Fibroblast of lung (primary cell): ENCODE results near the gene LIPG. TPM values are rescaled to one million over a fixed set of nuclear protein-coding genes. Genes with fewer than 3 reads are reported as not detected.

Source experiments
- DNase-seq, 2 donors: peaks; one replicate each; pipeline versions ENCODE4 v3.0.0 to v3.0.0-alpha.2; 2010; ENCODE audit warnings: low read depth in 2 of 2
- H2AFZ ChIP-seq: 2 replicates; pipeline ENCODE4 v1.5.1; 2012; ENCODE audit warnings: low read length, control low read depth, inconsistent platforms
- H3K27ac ChIP-seq: 2 replicates; pipeline ENCODE4 v1.5.1; 2011; ENCODE audit warnings: low read length, control low read depth; ENCODE audit not compliant: insufficient read depth
- H3K27me3 ChIP-seq: 2 replicates; pipeline ENCODE4 v1.5.1; 2011; ENCODE audit warnings: mild to moderate bottlenecking, low read length; ENCODE audit not compliant: control insufficient read depth, insufficient read depth
- H3K36me3 ChIP-seq: 2 replicates; pipeline ENCODE4 v1.5.1; 2011; ENCODE audit warnings: low read length; ENCODE audit not compliant: control insufficient read depth, insufficient read depth
- H3K4me1 ChIP-seq: 2 replicates; pipeline ENCODE4 v1.5.1; 2011; ENCODE audit warnings: low read length; ENCODE audit not compliant: control insufficient read depth, insufficient read depth; ENCODE audit errors: extremely low read depth
- H3K4me2 ChIP-seq: 2 replicates; pipeline ENCODE4 v1.5.1; 2011; ENCODE audit warnings: low read length, control low read depth; ENCODE audit not compliant: insufficient read depth; ENCODE audit errors: extremely low read depth
- H3K4me3 ChIP-seq, 4 experiments: fragments of 200-600 bp in 1 of 4; sonication (generic) in 1 of 4; replicated peaks in 1 of 4; 2 replicates each; pipeline ENCODE4 v1.5.1; 2011 to 2016; ENCODE audit warnings: low read length in 4 of 4, low read depth in 3 of 4, mild to moderate bottlenecking in 3 of 4, control low read depth in 2 of 4, inconsistent platforms in 1 of 4, mixed read lengths in 1 of 4; ENCODE audit not compliant: insufficient read depth in 1 of 4; ENCODE audit errors: control extremely low read depth in 1 of 4
- H3K79me2 ChIP-seq: 2 replicates; pipeline ENCODE4 v1.5.1; 2012; ENCODE audit warnings: mild to moderate bottlenecking, low read length, inconsistent platforms; ENCODE audit not compliant: control insufficient read depth, insufficient read depth
- H3K9ac ChIP-seq: 2 replicates; pipeline ENCODE4 v1.5.1; 2011; ENCODE audit warnings: mild to moderate bottlenecking, low read length, control low read depth; ENCODE audit not compliant: insufficient read depth
- H3K9me3 ChIP-seq: 2 replicates; pipeline ENCODE4 v1.5.1; 2012; ENCODE audit warnings: low read depth, low read length; ENCODE audit not compliant: control insufficient read depth, insufficient read depth
- H4K20me1 ChIP-seq: 2 replicates; pipeline ENCODE4 v1.5.1; 2011; ENCODE audit warnings: low read length; ENCODE audit not compliant: control insufficient read depth, insufficient read depth; ENCODE audit errors: extremely low read depth
- CTCF ChIP-seq, 2 donors: IDR thresholded peaks in 1 of 2; conservative IDR thresholded peaks in 1 of 2; 1 replicate in 1 of 2; 2 replicates in 1 of 2; pipeline ENCODE4 v1.5.1; 2011 to 2012; ENCODE audit warnings: low read length in 2 of 2, control low read depth in 1 of 2, inconsistent platforms in 1 of 2, low read depth in 1 of 2, mild to moderate bottlenecking in 1 of 2
- EZH2 ChIP-seq: IDR thresholded peaks from 2 replicates; pipeline ENCODE4 v1.5.1; 2012; ENCODE audit warnings: low read length, control low read depth, mild to moderate bottlenecking; ENCODE audit errors: missing control alignments
- polyA plus RNA-seq, 2 donors: library from polyadenylated mRNA; depleted of rRNA in 1 of 2; stranded (reverse) in 1 of 2; unstranded in 1 of 2; fragments of >200 nt; gene quantifications; 2 replicates each; pipeline ENCODE4 v1.2.1, GENCODE V29; 2011 to 2012; ENCODE audit warnings: missing spikeins in 1 of 2
- total RNA-seq: library from RNA; depleted of rRNA; stranded (reverse); fragments of >200 nt; gene quantifications from 2 replicates; pipeline ENCODE4 v1.2.1, GENCODE V29; 2014

The LIPG gene
- total and polyA plus RNA-seq, 2 donors (not counting 1 experiment from before 2014, with no cell fraction given): 0.30 to 0.50 TPM

GRCh38 chr18:49609256-49610021 is 47.6 kb downstream of the LIPG start:
- DNase-seq: peak in 1 of 2 donors; percentile 75
- H3K4me1 ChIP-seq: no peaks in the 10 kb centered on the region
- H2AFZ ChIP-seq: no peak overlapping the region
- H3K9ac ChIP-seq: no peak overlapping the region
- peaks cover 4% of the 10 kb centered on the region for H3K27me3 ChIP-seq
- no peaks in the 10 kb centered on the region for H3K36me3 ChIP-seq
- H3K27ac ChIP-seq: no peak overlapping the region
- no peaks in the 10 kb centered on the region for H4K20me1 ChIP-seq
- no peaks in the 10 kb centered on the region for H3K9me3 ChIP-seq
- no peaks in the 10 kb centered on the region for H3K79me2 ChIP-seq
- TF ChIP-seq CTCF (conservative IDR thresholded peaks at IDR 0.05 in 1 of 2, IDR thresholded peaks at IDR 0.05 in 1 of 2; ENCODE audit: low read depth in 1 of 2, low read length in 2 of 2) (no peak), EZH2 (no peak)
- no peak overlapping the region for H3K4me3 ChIP-seq
- H3K4me2 ChIP-seq: no peak overlapping the region

- H3K4me2 ChIP-seq: no peak overlapping the region
- no peak overlapping the region for H2AFZ ChIP-seq
- no peak overlapping the region for H3K27ac ChIP-seq
- no peak overlapping the region for H3K9ac ChIP-seq
- no peaks in the 10 kb centered on the region for H3K36me3 ChIP-seq
- no peaks in the 10 kb centered on the region for H3K4me1 ChIP-seq
- H3K9me3 ChIP-seq: no peaks in the 10 kb centered on the region
- TF ChIP-seq CTCF (conservative IDR thresholded peaks at IDR 0.05 in 1 of 2, IDR thresholded peaks at IDR 0.05 in 1 of 2; ENCODE audit: low read depth in 1 of 2, low read length in 2 of 2) (no peak), EZH2 (no peak)
- no peaks in the 10 kb centered on the region for H3K79me2 ChIP-seq
- H4K20me1 ChIP-seq: no peaks in the 10 kb centered on the region
- H3K27me3 ChIP-seq: peaks cover 4% of the 10 kb centered on the region
- H3K4me3 ChIP-seq: no peak overlapping the region
- DNase-seq: peak in 1 of 2 donors; percentile 16
Measured at GRCh38 chr18:49610022-49610445, 48.2 kb downstream of the LIPG start.

DNA sequence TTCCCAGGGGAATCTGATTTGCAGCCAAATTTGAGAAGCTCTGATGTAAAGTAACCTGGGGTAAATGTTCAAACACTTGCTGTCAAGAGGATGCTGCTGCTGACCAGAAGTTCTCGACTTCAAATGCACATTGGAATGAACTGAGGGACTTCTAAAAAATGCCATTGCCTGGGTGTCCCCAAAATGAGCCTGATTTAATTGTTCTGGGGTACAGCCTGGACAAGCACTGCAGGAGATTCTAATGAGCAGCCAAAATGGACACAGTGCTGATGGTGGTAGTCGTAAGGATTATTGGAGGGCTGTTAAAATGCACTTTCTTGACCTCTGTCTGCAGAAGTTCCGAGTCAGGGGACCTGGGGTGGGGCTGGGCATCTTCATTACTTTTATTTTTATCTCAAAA is 49.5 kb downstream of the LIPG start:
- Histone ChIP-seq H3K27ac (no peak overlapping the region), H2AFZ (no peak overlapping the region), H3K27me3 (peaks cover 6% of the 10 kb centered on the region), H3K9ac (no peak overlapping the region), H3K79me2 (no peaks in the 10 kb centered on the region), H3K4me3 (no peak overlapping the region), H4K20me1 (no peaks in the 10 kb centered on the region), H3K9me3 (no peaks in the 10 kb centered on the region), H3K4me1 (no peaks in the 10 kb centered on the region), H3K36me3 (no peaks in the 10 kb centered on the region), H3K4me2 (no peak overlapping the region)
- TF ChIP-seq CTCF (conservative IDR thresholded peaks at IDR 0.05 in 1 of 2, IDR thresholded peaks at IDR 0.05 in 1 of 2; ENCODE audit: low read depth in 1 of 2, low read length in 2 of 2) (no peak), EZH2 (no peak)
- no peak for DNase-seq
